Activated CD4-positive, alpha-beta memory T cell treated with anti-CD3 and anti-CD28 coated beads for 36 hours (primary cell): ENCODE measurements around the gene GRIK1. TPM values are rescaled to one million over a fixed set of nuclear protein-coding genes. Genes with fewer than 3 reads are reported as not detected.

Experiments
- CTCF ChIA-PET: fragments of 350-600 bp; sonication (Branson Sonifier 250); formaldehyde crosslinking; loops from one replicate; lab custom pipeline; 2021; ENCODE audit warnings: antibody characterized with exemption, inconsistent platforms; lab: Charles Lee
- POLR2A ChIA-PET: fragments of 350-600 bp; sonication (Branson Sonifier 250); formaldehyde crosslinking; loops from one replicate; lab custom pipeline; 2021; ENCODE audit warnings: antibody characterized with exemption; lab: Charles Lee
- DNase-seq: peaks from one replicate; pipeline ENCODE4 v3.0.0-alpha.2; 2020
- H3K27ac Mint-ChIP-seq: one replicate; pipeline ENCODE4 v1.8.0; 2021; ENCODE audit warnings: mixed read lengths
- H3K27me3 Mint-ChIP-seq: one replicate; pipeline ENCODE4 v1.8.0; 2021; ENCODE audit warnings: mixed read lengths
- H3K36me3 Mint-ChIP-seq: one replicate; pipeline ENCODE4 v1.8.0; 2021; ENCODE audit warnings: mixed read lengths
- H3K4me1 Mint-ChIP-seq: one replicate; pipeline ENCODE4 v1.8.0; 2021; ENCODE audit warnings: low read depth, mixed read lengths
- H3K4me3 Mint-ChIP-seq: one replicate; pipeline ENCODE4 v1.8.0; 2021; ENCODE audit warnings: mild to moderate bottlenecking, mixed read lengths
- H3K9me3 Mint-ChIP-seq: one replicate; pipeline ENCODE4 v1.8.0; 2021; ENCODE audit warnings: mixed read lengths
- intact Hi-C: fragments of 100-400 bp; cut with micrococcal nuclease; formaldehyde crosslinking; loops from one replicate; pipeline ENCODE4 v1.15.1; 2023
- total RNA-seq, 2 experiments: library from RNA; stranded (reverse); gene quantifications; one replicate each; pipeline ENCODE4 v1.2.3, GENCODE V29; 2021

Gene GRIK1
- total RNA-seq, 2 experiments from 2014 or later: not detected

DNA sequence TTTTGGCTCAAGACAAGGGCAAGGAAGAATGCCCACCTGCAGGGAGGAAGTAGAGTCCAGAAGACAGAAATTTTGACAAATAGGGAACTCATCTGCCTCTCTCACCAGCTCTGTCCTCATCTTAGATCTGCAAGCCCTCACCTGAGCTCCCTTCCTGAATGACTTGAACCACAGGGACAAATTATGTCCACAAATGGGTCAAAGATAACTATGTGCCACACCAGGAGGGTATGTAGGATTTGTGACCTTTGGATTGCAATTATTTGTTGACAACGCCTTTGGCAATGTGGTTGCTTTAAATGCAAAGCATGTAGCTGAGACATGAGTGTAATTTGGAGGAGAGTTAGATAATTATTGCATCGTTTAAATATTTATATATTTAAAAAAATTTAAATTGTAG lies 79.5 kb downstream of the GRIK1 start:
- intact Hi-C loops: no loop called here
- no peaks in the 10 kb centered on the region for H3K36me3 Mint-ChIP-seq
- no peak overlapping the region for H3K4me3 Mint-ChIP-seq
- no peaks in the 10 kb centered on the region for H3K4me1 Mint-ChIP-seq
- H3K27ac Mint-ChIP-seq: no peak overlapping the region
- ChIA-PET CTCF (no interaction called here), POLR2A (no interaction called here)
- no peaks in the 10 kb centered on the region for H3K9me3 Mint-ChIP-seq
- peaks cover 2% of the 10 kb centered on the region for H3K27me3 Mint-ChIP-seq
- DNase-seq: no peak

DNA sequence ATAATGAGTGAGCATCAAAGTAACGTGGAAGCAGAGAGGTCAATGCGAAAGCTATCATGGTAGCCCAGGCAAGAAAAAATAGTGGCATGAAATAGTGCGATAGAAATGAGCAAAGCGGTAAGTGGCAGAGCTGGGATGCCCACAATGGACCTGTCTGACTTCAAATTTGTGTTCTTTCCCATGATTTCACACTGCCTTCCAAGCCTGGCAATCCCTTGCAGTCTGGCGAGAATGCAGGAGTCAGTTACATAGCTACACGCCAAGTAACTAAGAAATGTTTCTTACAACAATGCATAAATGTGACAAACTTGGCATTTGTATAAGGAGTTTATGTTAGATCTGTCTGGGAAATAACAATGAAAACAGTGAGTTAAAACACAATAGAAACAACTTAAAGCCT lies 82.6 kb downstream of the GRIK1 start:
- CTCF ChIA-PET: no interaction called here
- POLR2A ChIA-PET: no interaction called here
- Mint-ChIP-seq H3K4me3 (no peak overlapping the region), H3K36me3 (no peaks in the 10 kb centered on the region), H3K9me3 (no peaks in the 10 kb centered on the region), H3K27me3 (no peaks in the 10 kb centered on the region), H3K4me1 (no peaks in the 10 kb centered on the region), H3K27ac (no peak overlapping the region)
- intact Hi-C loops: no loop called here
- no peak for DNase-seq

DNA sequence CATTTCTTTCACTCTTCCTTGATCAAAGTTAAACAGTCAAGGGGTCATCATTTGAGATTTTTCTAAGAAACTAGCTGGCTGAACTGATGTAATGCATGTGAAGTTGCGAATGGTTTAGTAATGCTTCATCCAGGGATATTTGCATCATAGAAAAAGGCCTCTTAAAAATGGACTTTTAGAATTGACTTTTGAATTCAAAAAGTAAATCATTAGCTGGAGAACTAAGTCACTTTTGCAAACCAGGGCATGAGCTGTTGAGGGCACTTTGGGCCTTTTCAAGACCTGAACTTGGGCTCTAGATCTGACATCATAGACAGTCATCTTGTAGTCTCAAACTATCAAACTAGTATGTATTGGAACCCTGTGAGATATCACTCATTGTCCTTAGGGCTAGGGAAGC lies 85.0 kb downstream of the GRIK1 start:
- H3K9me3 Mint-ChIP-seq: no peaks in the 10 kb centered on the region
- H3K27ac Mint-ChIP-seq: no peak overlapping the region
- CTCF ChIA-PET: interaction anchor here (0.6 to 0.9 kb wide), 2 partner anchors 378 to 584 kb away, joined by 5 to 6 read pairs; no protein-coding TSS in a partner anchor
- no peaks in the 10 kb centered on the region for H3K4me1 Mint-ChIP-seq
- POLR2A ChIA-PET: no interaction called here
- H3K4me3 Mint-ChIP-seq: no peak overlapping the region
- intact Hi-C loops: no loop called here
- H3K36me3 Mint-ChIP-seq: no peaks in the 10 kb centered on the region
- no peak for DNase-seq
- no peaks in the 10 kb centered on the region for H3K27me3 Mint-ChIP-seq

DNA sequence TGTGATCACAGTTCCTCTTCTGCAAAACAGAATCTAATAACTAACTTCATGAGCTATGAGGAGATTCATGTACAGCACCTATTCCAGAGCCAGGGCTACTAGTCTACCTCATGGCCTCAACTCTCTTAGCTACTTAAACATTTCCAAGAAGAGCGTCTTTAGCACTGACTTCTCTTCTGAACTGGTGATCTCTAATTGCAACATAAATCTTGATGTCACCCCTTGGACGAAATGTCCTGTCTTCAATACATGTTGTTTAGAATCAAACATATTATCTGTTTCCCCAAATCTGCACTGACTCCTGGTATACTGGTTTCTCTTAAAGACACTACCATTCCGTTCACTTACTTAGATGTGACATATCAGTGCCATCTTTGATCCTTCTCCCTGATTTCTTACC lies 88.2 kb downstream of the GRIK1 start:
- ChIA-PET POLR2A (no interaction called here), CTCF (interaction anchor here (4.7 kb wide), 1 partner anchor 375 kb away, joined by 37 read pairs; no protein-coding TSS in a partner anchor)
- Mint-ChIP-seq H3K4me1 (no peaks in the 10 kb centered on the region), H3K27ac (no peak overlapping the region), H3K4me3 (no peak overlapping the region), H3K27me3 (peaks cover 3% of the 10 kb centered on the region), H3K36me3 (no peaks in the 10 kb centered on the region), H3K9me3 (no peaks in the 10 kb centered on the region)
- intact Hi-C loops: no loop called here
- no peak for DNase-seq

DNA sequence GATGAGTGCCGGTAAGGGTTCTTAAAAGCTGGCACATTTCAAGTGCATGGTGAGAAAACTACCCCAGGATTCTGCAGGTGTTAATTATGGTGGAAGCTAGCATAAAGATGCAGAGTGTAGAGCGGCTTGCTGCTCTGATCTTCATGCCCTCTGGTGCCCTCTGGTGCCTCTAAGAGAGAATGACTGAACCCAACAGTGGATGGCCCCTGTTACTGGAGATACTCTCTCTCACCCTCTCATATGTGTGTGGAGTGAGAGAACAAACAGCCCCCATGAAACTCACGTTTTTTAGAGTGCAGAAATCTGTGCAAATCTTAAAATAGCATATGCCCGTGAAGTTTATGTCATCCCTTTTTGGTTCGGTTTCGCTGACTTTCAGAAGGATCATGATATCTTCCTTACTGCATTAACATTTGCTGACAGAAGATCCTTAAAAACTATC lies 90.0 kb downstream of the GRIK1 start:
- Mint-ChIP-seq H3K36me3 (no peaks in the 10 kb centered on the region), H3K27me3 (peaks cover 3% of the 10 kb centered on the region), H3K4me1 (no peaks in the 10 kb centered on the region), H3K9me3 (no peaks in the 10 kb centered on the region), H3K27ac (no peak overlapping the region), H3K4me3 (no peak overlapping the region)
- DNase-seq: peak; percentile 49
- CTCF ChIA-PET: interaction anchor here (0.5 to 4.7 kb wide), 11 partner anchors 9 to 761 kb away, joined by 3 to 37 read pairs (median 4); no protein-coding TSS in a partner anchor
- POLR2A ChIA-PET: interaction anchor here (0.8 kb wide), 1 partner anchor 8 kb away, joined by 3 read pairs; no protein-coding TSS in a partner anchor
- intact Hi-C loops: loop anchor here (1.0 to 2.0 kb wide), 3 partner anchors 373 to 759 kb away; no protein-coding TSS in a partner anchor

DNA sequence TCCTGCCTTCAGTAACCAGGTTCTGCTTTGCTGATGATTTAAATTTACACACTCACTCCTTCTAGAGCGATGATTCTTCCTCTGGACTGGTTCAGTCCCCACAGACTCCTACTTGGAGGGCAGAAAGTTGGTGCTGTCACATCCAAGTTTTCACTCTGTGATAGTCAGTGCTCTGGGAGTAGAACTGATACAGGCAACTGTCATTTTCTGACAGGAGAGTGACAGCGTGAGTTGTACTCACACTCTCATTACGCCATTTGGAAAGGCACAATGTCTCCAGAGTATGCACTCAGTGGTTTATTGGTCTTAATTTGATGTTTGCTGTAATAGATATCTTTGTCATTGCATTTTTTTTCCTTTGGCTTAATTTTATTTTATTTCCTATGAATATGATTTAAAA lies 96.0 kb downstream of the GRIK1 start:
- ChIA-PET CTCF (no interaction called here), POLR2A (no interaction called here)
- Mint-ChIP-seq H3K4me1 (no peaks in the 10 kb centered on the region), H3K4me3 (no peak overlapping the region), H3K27me3 (peaks cover 3% of the 10 kb centered on the region), H3K27ac (no peak overlapping the region), H3K9me3 (no peaks in the 10 kb centered on the region), H3K36me3 (no peaks in the 10 kb centered on the region)
- intact Hi-C loops: no loop called here
- no peak for DNase-seq

DNA sequence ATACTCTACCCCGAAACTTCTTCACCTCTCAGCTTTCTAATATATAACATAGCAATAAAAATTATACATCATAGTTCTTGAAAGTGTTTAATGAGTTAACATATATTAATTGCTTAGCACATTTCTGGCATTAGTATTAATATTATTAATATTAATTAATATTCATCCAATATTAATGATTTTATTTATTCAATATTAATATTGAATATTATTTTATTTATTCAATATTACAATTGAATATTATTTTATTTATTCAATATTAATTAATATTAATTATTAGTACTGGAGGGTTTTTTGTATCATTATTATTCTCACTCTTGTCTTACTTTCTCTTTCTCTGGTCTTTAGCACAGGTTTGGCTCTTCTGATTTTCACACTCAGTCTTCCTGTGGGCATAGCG lies 105.2 kb downstream of the GRIK1 start:
- no peaks in the 10 kb centered on the region for H3K36me3 Mint-ChIP-seq
- intact Hi-C loops: no loop called here
- no peak overlapping the region for H3K27ac Mint-ChIP-seq

DNA sequence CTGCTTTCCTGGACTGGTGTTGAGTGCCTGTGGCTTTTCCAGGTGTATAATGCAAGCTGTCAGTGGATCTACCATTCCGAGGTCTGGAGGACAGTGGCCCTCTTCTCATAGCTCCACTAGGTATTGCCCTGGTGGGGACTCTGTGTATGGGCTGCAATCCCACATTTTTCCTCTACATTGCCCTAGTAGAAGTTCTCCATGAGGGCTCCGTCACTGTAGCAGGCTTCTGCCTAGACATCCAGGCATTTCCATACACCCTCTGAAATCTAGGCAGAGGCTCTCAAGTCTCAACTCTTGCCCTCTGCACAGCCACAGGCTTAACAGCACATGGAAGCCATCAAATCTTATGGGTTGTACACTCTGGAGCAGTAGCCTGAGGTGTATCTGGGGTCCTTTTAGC lies 107.6 kb downstream of the GRIK1 start:
- peaks cover 24% of the 10 kb centered on the region for H3K9me3 Mint-ChIP-seq
- no peak overlapping the region for H3K4me3 Mint-ChIP-seq
- no peaks in the 10 kb centered on the region for H3K36me3 Mint-ChIP-seq
- ChIA-PET CTCF (no interaction called here), POLR2A (no interaction called here)
- no peaks in the 10 kb centered on the region for H3K4me1 Mint-ChIP-seq
- intact Hi-C loops: no loop called here
- no peak overlapping the region for H3K27ac Mint-ChIP-seq
- no peak for DNase-seq
- no peaks in the 10 kb centered on the region for H3K27me3 Mint-ChIP-seq

More for the DNA sequence above, 105.2 kb downstream of the GRIK1 start:
- ChIA-PET CTCF (no interaction called here), POLR2A (no interaction called here)
- H3K4me3 Mint-ChIP-seq: no peak overlapping the region
- peaks cover 18% of the 10 kb centered on the region for H3K9me3 Mint-ChIP-seq
- no peaks in the 10 kb centered on the region for H3K4me1 Mint-ChIP-seq
- no peaks in the 10 kb centered on the region for H3K27me3 Mint-ChIP-seq
- no peak for DNase-seq

DNA sequence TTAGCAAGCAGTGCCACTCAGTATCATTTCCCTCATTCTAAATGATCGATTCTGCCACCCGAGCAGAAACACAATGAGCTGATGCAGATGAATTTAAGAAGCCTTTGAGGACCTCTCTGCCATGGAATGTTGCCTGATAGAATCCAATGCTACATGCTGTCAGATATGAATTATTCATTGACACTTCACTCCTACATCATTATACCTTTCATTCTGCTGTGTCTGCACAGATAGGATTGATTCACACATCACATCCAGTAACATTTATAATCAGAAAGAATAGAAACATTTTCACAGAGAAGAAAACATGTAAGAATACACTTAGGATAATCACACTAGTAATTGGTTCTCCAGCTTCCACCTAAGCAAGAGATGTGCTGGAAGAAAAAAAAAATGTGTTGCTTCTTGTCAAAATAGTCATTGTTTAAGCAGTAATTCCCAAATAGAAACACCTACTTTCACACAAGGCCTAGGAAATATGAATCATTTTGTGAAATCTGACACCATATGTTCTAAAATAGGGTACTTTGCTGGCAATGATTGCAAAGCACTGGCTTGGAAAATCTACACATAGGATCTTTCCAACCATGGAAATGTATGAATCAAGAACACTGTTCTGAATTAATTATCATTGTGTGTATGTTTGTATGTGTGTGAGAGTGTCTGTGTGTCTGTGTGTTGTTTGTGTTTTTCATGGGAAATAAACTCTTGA lies 110.1 kb downstream of the GRIK1 start:
- POLR2A ChIA-PET: no interaction called here
- Mint-ChIP-seq H3K27ac (no peak overlapping the region), H3K4me3 (no peak overlapping the region), H3K9me3 (peaks cover 24% of the 10 kb centered on the region), H3K27me3 (no peaks in the 10 kb centered on the region), H3K36me3 (no peaks in the 10 kb centered on the region), H3K4me1 (no peaks in the 10 kb centered on the region)
- CTCF ChIA-PET: no interaction called here
- DNase-seq: no peak
- intact Hi-C loops: no loop called here

DNA sequence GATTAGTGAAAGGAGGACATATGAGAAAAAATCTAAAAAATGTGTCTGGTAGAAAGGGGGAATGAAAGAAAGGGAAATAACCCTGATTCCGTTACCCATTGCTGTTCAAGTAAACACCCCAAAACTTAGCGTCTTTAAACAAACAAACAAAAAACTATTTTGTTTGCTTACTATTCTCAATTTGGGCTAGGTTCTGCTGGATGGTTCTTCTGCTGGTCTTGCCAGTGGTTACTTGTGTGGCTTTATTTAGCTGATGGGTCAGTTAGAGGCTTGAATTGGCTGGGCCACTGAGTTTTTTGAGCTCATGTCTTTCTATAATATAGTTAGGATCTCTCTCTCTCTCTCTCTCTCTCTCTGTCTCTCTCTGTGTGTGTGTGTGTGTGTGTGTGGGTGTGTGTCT lies 112.1 kb downstream of the GRIK1 start:
- no peaks in the 10 kb centered on the region for H3K4me1 Mint-ChIP-seq
- no peak for DNase-seq
- no peaks in the 10 kb centered on the region for H3K36me3 Mint-ChIP-seq
- H3K27ac Mint-ChIP-seq: no peak overlapping the region
- intact Hi-C loops: no loop called here
- ChIA-PET CTCF (no interaction called here), POLR2A (no interaction called here)
- no peak overlapping the region for H3K4me3 Mint-ChIP-seq
- peaks cover 19% of the 10 kb centered on the region for H3K9me3 Mint-ChIP-seq
- no peaks in the 10 kb centered on the region for H3K27me3 Mint-ChIP-seq

DNA sequence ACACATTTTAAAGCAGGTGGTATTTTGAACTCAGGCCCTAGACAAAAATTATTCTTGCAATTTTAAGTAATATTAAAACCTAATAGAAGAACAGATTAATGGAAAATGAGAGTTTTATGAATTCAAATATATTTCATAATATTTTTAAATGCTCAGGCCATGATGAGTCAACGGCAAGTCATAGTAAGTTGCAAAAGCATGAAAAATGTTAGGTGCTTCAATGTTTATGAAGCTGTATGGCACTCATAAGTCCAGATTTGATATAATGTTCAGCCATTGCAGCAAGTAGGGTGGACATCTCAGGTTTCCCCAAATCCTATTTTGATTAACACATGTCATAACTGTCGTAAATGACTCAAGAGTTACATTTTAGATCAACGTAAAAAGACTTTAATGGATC lies 112.6 kb downstream of the GRIK1 start:
- DNase-seq: no peak
- ChIA-PET CTCF (no interaction called here), POLR2A (no interaction called here)
- H3K4me1 Mint-ChIP-seq: no peaks in the 10 kb centered on the region
- H3K27ac Mint-ChIP-seq: no peak overlapping the region
- H3K36me3 Mint-ChIP-seq: no peaks in the 10 kb centered on the region
- intact Hi-C loops: no loop called here
- peaks cover 16% of the 10 kb centered on the region for H3K9me3 Mint-ChIP-seq
- H3K4me3 Mint-ChIP-seq: no peak overlapping the region
- H3K27me3 Mint-ChIP-seq: no peaks in the 10 kb centered on the region

DNA sequence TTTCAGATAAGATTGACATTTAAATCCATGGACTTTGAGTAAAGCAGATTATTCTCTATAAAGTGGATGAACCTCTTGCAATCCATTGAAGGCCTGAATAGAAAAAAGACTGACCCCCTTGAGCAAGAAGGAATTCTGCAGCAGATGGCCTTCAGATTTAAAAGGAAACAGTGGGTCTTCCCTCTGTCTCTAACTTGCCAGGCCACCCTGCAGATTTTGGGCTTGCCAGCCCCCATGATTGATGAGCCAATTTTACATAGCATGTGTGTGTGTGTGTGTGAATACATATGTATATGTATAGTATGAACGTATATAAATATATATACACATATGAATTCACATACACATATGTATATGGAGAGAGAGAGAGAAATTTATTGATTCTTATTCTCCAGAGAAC lies 113.4 kb downstream of the GRIK1 start:
- ChIA-PET CTCF (no interaction called here), POLR2A (no interaction called here)
- no peaks in the 10 kb centered on the region for H3K27me3 Mint-ChIP-seq
- no peaks in the 10 kb centered on the region for H3K4me1 Mint-ChIP-seq
- H3K36me3 Mint-ChIP-seq: no peaks in the 10 kb centered on the region
- no peak overlapping the region for H3K4me3 Mint-ChIP-seq
- H3K9me3 Mint-ChIP-seq: peaks cover 9% of the 10 kb centered on the region
- DNase-seq: no peak
- intact Hi-C loops: no loop called here
- no peak overlapping the region for H3K27ac Mint-ChIP-seq

DNA sequence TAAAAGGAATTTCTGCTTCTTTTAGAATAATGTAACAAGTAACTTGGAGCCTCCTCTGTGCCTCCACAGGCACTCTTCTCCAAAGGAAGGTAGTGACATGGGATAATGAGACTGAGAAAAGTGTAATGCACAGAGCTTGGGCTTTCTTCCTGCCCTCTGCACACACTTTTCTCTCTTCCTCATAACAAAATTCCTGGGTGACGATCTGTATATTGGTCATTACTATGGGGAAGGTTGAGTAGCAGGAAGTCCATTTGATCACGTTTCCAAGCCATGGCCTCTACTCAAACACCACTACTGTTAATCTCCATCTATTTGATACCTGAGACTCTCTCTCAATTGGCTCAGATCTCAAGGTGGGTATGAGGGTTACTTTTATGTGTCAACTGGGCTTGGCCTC lies 113.9 kb downstream of the GRIK1 start:
- Mint-ChIP-seq H3K27ac (no peak overlapping the region), H3K4me3 (no peak overlapping the region), H3K4me1 (no peaks in the 10 kb centered on the region), H3K36me3 (no peaks in the 10 kb centered on the region), H3K9me3 (peaks cover 7% of the 10 kb centered on the region), H3K27me3 (no peaks in the 10 kb centered on the region)
- ChIA-PET POLR2A (no interaction called here), CTCF (no interaction called here)
- DNase-seq: no peak
- intact Hi-C loops: no loop called here
